Measurements from ENCODE around the gene EGFR.

EGFR gene

DNA sequence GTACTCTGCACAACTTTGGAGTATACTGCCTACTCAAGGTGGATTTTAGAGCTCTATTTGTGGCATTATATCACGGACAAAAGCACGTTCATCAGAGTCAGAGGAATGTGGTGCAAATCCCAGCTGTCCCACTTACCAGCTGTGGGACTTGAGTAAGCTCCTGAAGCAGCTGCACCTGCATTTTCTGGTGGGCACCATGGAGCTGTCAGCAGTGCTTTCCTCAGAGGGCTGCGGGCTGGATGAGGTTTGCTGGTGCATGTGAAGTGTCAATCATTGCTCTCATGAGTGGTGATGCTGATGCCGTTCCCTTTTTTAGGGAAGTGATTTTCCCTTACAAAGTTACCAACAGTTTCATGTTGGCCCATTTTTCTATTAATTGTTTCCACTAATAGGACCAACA is 53.4 kb downstream of the EGFR start:
- Histone ChIP-seq H3K4me2 (ENCODE audit: low read length) (no peak overlapping the region), H3K79me2 (ENCODE audit: insufficient read depth, low read length) (no peaks in the 10 kb centered on the region), H4K20me1 (ENCODE audit: insufficient read depth, low read length) (no peaks in the 10 kb centered on the region), H3K27me3 (ENCODE audit: insufficient read depth, low read length) (peaks cover 9% of the 10 kb centered on the region; the same call in 1 of the 2 replicates), H3K4me1 (ENCODE audit: insufficient read depth, low read length, severe bottlenecking) (no peaks in the 10 kb centered on the region), H3K36me3 (ENCODE audit: insufficient read depth, low read length) (no peaks in the 10 kb centered on the region), H2AFZ (ENCODE audit: low read length) (no peak overlapping the region), H3K27ac (ENCODE audit: low read depth, low read length, poor library complexity, severe bottlenecking) (no peak overlapping the region), H3K9me3 (ENCODE audit: low read length) (no peaks in the 10 kb centered on the region), H3F3A (ENCODE audit: insufficient read depth, low read length) (no peaks in the 10 kb centered on the region), H3K4me3 (ENCODE audit: low read depth, low read length, poor library complexity, severe bottlenecking) (no peak overlapping the region), H3K9me2 (ENCODE audit: low read depth, low read length) (no peaks in the 10 kb centered on the region), H3K9ac (ENCODE audit: low read length) (no peak overlapping the region)
- TF ChIP-seq, protein P1, sequence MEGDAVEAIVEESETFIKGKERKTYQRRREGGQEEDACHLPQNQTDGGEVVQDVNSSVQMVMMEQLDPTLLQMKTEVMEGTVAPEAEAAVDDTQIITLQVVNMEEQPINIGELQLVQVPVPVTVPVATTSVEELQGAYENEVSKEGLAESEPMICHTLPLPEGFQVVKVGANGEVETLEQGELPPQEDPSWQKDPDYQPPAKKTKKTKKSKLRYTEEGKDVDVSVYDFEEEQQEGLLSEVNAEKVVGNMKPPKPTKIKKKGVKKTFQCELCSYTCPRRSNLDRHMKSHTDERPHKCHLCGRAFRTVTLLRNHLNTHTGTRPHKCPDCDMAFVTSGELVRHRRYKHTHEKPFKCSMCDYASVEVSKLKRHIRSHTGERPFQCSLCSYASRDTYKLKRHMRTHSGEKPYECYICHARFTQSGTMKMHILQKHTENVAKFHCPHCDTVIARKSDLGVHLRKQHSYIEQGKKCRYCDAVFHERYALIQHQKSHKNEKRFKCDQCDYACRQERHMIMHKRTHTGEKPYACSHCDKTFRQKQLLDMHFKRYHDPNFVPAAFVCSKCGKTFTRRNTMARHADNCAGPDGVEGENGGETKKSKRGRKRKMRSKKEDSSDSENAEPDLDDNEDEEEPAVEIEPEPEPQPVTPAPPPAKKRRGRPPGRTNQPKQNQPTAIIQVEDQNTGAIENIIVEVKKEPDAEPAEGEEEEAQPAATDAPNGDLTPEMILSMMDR (IDR thresholded peaks at IDR 0.05; ENCODE audit: low read length) = no peak
- no peak for TF ChIP-seq EZH2 (IDR thresholded peaks at IDR 0.05; ENCODE audit: borderline replicate concordance, low read length)

DNA sequence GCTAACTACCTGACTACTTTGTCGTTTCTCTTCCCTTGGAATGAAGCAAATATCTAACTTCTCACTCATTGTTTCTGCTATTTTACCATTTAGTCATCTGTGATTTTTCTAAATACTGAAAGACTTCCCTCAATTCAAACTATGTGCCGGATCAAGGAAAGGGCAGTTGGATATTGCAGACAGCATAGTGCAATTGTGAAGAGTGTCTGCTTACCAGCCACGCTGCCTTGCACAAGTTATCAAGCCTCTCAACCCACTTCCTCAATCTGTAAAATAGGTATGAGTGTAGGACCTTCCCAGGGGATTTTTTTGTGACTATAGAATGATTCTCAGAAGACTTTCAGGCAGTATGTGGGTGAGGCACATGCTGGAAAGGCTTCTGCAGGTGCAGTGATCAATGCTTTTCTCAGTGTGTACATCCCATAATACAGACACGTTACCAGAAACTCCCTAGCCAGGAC is 54.3 kb downstream of the EGFR start:
- Histone ChIP-seq H2AFZ (ENCODE audit: low read length) (no peak overlapping the region), H3K4me3 (ENCODE audit: low read depth, low read length, poor library complexity, severe bottlenecking) (no peak overlapping the region), H3K9me3 (ENCODE audit: low read length) (no peaks in the 10 kb centered on the region), H4K20me1 (ENCODE audit: insufficient read depth, low read length) (no peaks in the 10 kb centered on the region), H3F3A (ENCODE audit: insufficient read depth, low read length) (no peaks in the 10 kb centered on the region), H3K79me2 (ENCODE audit: insufficient read depth, low read length) (no peaks in the 10 kb centered on the region), H3K4me2 (ENCODE audit: low read length) (no peak overlapping the region), H3K27me3 (ENCODE audit: insufficient read depth, low read length) (peaks cover 9% of the 10 kb centered on the region; the same call in 1 of the 2 replicates), H3K9ac (ENCODE audit: low read length) (no peak overlapping the region), H3K9me2 (ENCODE audit: low read depth, low read length) (no peaks in the 10 kb centered on the region), H3K27ac (ENCODE audit: low read depth, low read length, poor library complexity, severe bottlenecking) (no peak overlapping the region), H3K4me1 (ENCODE audit: insufficient read depth, low read length, severe bottlenecking) (no peaks in the 10 kb centered on the region), H3K36me3 (ENCODE audit: insufficient read depth, low read length) (no peaks in the 10 kb centered on the region)
- TF ChIP-seq, protein P1 (IDR thresholded peaks at IDR 0.05; ENCODE audit: low read length) = no peak
- TF ChIP-seq EZH2 (IDR thresholded peaks at IDR 0.05; ENCODE audit: borderline replicate concordance, low read length) = no peak

DNA sequence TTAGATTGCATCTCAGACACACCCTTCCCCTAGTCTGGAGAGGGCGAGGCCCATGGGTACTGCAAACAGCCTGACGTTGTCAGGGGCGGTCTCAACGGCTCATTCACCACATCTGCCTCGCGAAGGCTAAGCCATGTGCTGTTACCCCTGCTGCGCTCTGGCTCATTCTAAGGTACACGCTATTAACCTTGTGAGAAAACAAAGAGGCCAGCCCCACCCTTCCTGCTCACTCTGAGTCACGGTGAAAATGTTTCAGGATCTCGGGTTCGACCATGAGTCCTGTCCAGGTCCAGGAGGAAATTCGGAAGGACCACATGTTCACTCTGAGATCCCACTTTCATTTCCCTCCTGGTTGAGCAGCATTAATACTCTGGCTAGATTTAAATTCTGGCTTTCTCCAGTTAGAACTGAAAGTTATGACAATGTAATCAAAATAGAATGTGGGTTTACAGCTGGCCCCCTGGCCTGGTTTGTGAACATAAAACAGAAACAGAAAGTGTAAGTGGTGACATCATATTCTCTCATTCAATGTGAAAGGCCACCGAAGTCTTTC is 55.2 kb downstream of the EGFR start:
- no peaks in the 10 kb centered on the region for H3K79me2 ChIP-seq (ENCODE audit: insufficient read depth, low read length)
- no peaks in the 10 kb centered on the region for H3K9me3 ChIP-seq (ENCODE audit: low read length)
- H3K9ac ChIP-seq (ENCODE audit: low read length) = no peak overlapping the region
- no peak overlapping the region for H3K4me2 ChIP-seq (ENCODE audit: low read length)
- H3K27ac ChIP-seq (ENCODE audit: low read depth, low read length, poor library complexity, severe bottlenecking) = no peak overlapping the region
- no peaks in the 10 kb centered on the region for H3K36me3 ChIP-seq (ENCODE audit: insufficient read depth, low read length)
- TF ChIP-seq, protein P1 (IDR thresholded peaks at IDR 0.05; ENCODE audit: low read length) = no peak
- no peak for TF ChIP-seq EZH2 (IDR thresholded peaks at IDR 0.05; ENCODE audit: borderline replicate concordance, low read length)
- no peaks in the 10 kb centered on the region for H4K20me1 ChIP-seq (ENCODE audit: insufficient read depth, low read length)
- H3K4me1 ChIP-seq (ENCODE audit: insufficient read depth, low read length, severe bottlenecking) = no peaks in the 10 kb centered on the region
- no peaks in the 10 kb centered on the region for H3F3A ChIP-seq (ENCODE audit: insufficient read depth, low read length)
- no peak overlapping the region for H2AFZ ChIP-seq (ENCODE audit: low read length)
- H3K4me3 ChIP-seq (ENCODE audit: low read depth, low read length, poor library complexity, severe bottlenecking) = no peak overlapping the region
- no peaks in the 10 kb centered on the region for H3K9me2 ChIP-seq (ENCODE audit: low read depth, low read length)
- peaks cover 9% of the 10 kb centered on the region; the same call in 1 of the 2 replicates for H3K27me3 ChIP-seq (ENCODE audit: insufficient read depth, low read length)

All from OCI-LY1 (cell line).